GM12878 (cell line): ENCODE results near the gene RARRES1. TPM values are rescaled to one million over a fixed set of nuclear protein-coding genes. Genes with fewer than 3 reads are reported as not detected.

Source experiments
- ATAC-seq: fragments of 200-7000 bp; cut with Tn5 transposase; 3 replicates; pipeline ENCODE4 v1.9.1; 2020; ENCODE audit warnings: mild to moderate bottlenecking, moderate library complexity
- BruUV-seq: library from RNA; stranded (reverse); fragments of 400-500 nt; replicated peaks from 2 replicates; lab custom pipeline; 2021; lab: Mats Ljungman, UMichigan
- CTCF ChIA-PET: fragments of 300-600 bp; sonication (Branson Sonifier 250); formaldehyde crosslinking; extraction: SDS; loops from one replicate; lab custom pipeline; 2021; ENCODE audit warnings: inconsistent platforms; lab: Yijun Ruan, JAX
- POLR2A ChIA-PET: fragments of 350-600 bp; formaldehyde crosslinking; extraction: SDS; loops from one replicate; lab custom pipeline; 2021; ENCODE audit warnings: inconsistent platforms; lab: Charles Lee
- RAD21 ChIA-PET: fragments of 300-600 bp; sonication (Branson Sonifier 250); formaldehyde crosslinking; loops from one replicate; lab custom pipeline; 2023; ENCODE audit warnings: antibody characterized with exemption; ENCODE audit not compliant: unreplicated experiment; lab: Charles Lee
- SMC1A ChIA-PET: fragments of 300-600 bp; sonication (Branson Sonifier 250); formaldehyde crosslinking; loops from one replicate; lab custom pipeline; 2023; ENCODE audit not compliant: unreplicated experiment, uncharacterized antibody; lab: Charles Lee
- DNase-seq: peaks from one replicate; pipeline ENCODE4 v3.0.0-alpha.2; 2011; ENCODE audit warnings: low read depth, low spot score
- FAIRE-seq: peaks from 3 replicates; lab custom pipeline; 2011; peaks lifted over from hg19 to GRCh38; lab: Jason Lieb, UNC
- H2AFZ ChIP-seq: 2 replicates; pipeline ENCODE4 v1.6.0; 2011; ENCODE audit warnings: low read depth, low read length, control low read depth; ENCODE audit not compliant: control insufficient read depth
- H3K27ac ChIP-seq: 2 replicates; pipeline ENCODE4 v1.5.1; 2011; ENCODE audit warnings: control low read depth; ENCODE audit not compliant: control insufficient read depth, insufficient read depth
- H3K27me3 ChIP-seq, 2 experiments: replicated peaks in 1 of 2; 2 replicates each; pipeline versions ENCODE4 v1.6.0 to v1.6.1; 2011; ENCODE audit warnings: low read length in 1 of 2; ENCODE audit not compliant: control insufficient read depth in 2 of 2, insufficient read depth in 2 of 2
- H3K36me3 ChIP-seq, 2 experiments: 2 replicates each; pipeline ENCODE4 v1.5.1; 2011; ENCODE audit warnings: low read length in 1 of 2; ENCODE audit not compliant: control insufficient read depth in 2 of 2, insufficient read depth in 2 of 2
- H3K4me1 ChIP-seq: 2 replicates; pipeline ENCODE4 v1.6.1; 2011; ENCODE audit warnings: mild to moderate bottlenecking, low read length, moderate library complexity, mixed read lengths; ENCODE audit not compliant: control insufficient read depth, insufficient read depth
- H3K4me2 ChIP-seq: 2 replicates; pipeline ENCODE4 v1.6.0; 2011; ENCODE audit warnings: control low read depth; ENCODE audit not compliant: control insufficient read depth, insufficient read depth
- H3K4me3 ChIP-seq: fragments of 200-600 bp; sonication (generic); 2 replicates; pipeline ENCODE4 v1.5.1; 2016
- H3K79me2 ChIP-seq: 2 replicates; pipeline ENCODE4 v1.6.0; 2011; ENCODE audit warnings: low read length; ENCODE audit not compliant: control insufficient read depth, insufficient read depth
- H3K9ac ChIP-seq: 2 replicates; pipeline ENCODE4 v1.8.0; 2011; ENCODE audit warnings: low read length, control low read depth, mixed read lengths; ENCODE audit not compliant: control insufficient read depth, insufficient read depth
- H3K9me3 ChIP-seq: replicated peaks from 3 replicates; pipeline ENCODE4 v1.5.1; 2011; ENCODE audit warnings: mild to moderate bottlenecking, low read length; ENCODE audit not compliant: control insufficient read depth, insufficient read depth
- H4K20me1 ChIP-seq: 2 replicates; pipeline ENCODE4 v1.6.0; 2011; ENCODE audit not compliant: control insufficient read depth, insufficient read depth
- CBX5 ChIP-seq: sonication (generic); IDR thresholded peaks from 2 replicates; pipeline ENCODE4 v1.6.1; 2016; ENCODE audit warnings: low read depth, moderate library complexity, mild to moderate bottlenecking, inconsistent platforms
- EED ChIP-seq: sonication (generic); IDR thresholded peaks from 2 replicates; pipeline ENCODE4 v1.6.1; 2016; ENCODE audit warnings: antibody characterized with exemption, low read depth
- FOXK2 ChIP-seq: fragments of 450-650 bp; IDR thresholded peaks from 2 replicates; pipeline ENCODE4 v1.6.1; 2017; ENCODE audit warnings: mild to moderate bottlenecking, moderate library complexity
- KAT2A ChIP-seq: conservative IDR thresholded peaks from 2 replicates; pipeline ENCODE4 v1.6.1; 2011; ENCODE audit warnings: low read depth, low read length; ENCODE audit not compliant: control insufficient read depth
- MTA2 ChIP-seq: fragments of 450-650 bp; IDR thresholded peaks from 2 replicates; pipeline ENCODE4 v1.6.1; 2016; ENCODE audit warnings: low read depth, mild to moderate bottlenecking, moderate library complexity
- MYB ChIP-seq: fragments of 150-350 bp; IDR thresholded peaks from 2 replicates; pipeline ENCODE4 v1.6.1; 2014; ENCODE audit warnings: mild to moderate bottlenecking, low read depth, low read length, borderline replicate concordance
- NRF1 ChIP-seq: conservative IDR thresholded peaks from 2 replicates; pipeline ENCODE4 v1.6.1; 2011; ENCODE audit warnings: mild to moderate bottlenecking, low read depth, low read length, improper control_type of control experiment
- POLR2A ChIP-seq: IDR thresholded peaks from 2 replicates; pipeline ENCODE4 v1.6.1; 2011; ENCODE audit warnings: low read depth, mild to moderate bottlenecking, low read length
- RBBP5 ChIP-seq: fragments of 200-600 bp; sonication (generic); conservative IDR thresholded peaks from 2 replicates; pipeline ENCODE4 v1.6.1; 2016
- RELA ChIP-seq: fragments of 450-650 bp; IDR thresholded peaks from 2 replicates; pipeline ENCODE4 v1.8.0; 2014; ENCODE audit warnings: borderline replicate concordance; ENCODE audit not compliant: partially characterized antibody
- TCF12 ChIP-seq: IDR thresholded peaks from 2 replicates; pipeline ENCODE4 v1.6.1; 2011; ENCODE audit warnings: low read depth, mild to moderate bottlenecking, low read length
- USF1 ChIP-seq: IDR thresholded peaks from 2 replicates; pipeline ENCODE4 v1.6.1; 2011; ENCODE audit warnings: borderline replicate concordance, low read depth, mild to moderate bottlenecking, moderate library complexity, mixed read lengths, low read length; ENCODE audit not compliant: insufficient read depth; ENCODE audit errors: extremely low read length
- ZZZ3 ChIP-seq: IDR thresholded peaks from 2 replicates; pipeline ENCODE4 v1.6.1; 2011; ENCODE audit warnings: low read depth; ENCODE audit not compliant: control insufficient read depth, insufficient read length
- WGBS: methylation state at CpG from one replicate; pipeline ENCODE4 v1.1.6; 2016; ENCODE audit warnings: low lambda C conversion rate; ENCODE audit not compliant: insufficient replicate concordance, insufficient coverage; ENCODE audit errors: missing lambda C conversion rate; 5-methylcytosine and 5-hydroxymethylcytosine counted together
- in situ Hi-C: fragments of 300-500 bp; cut with MboI; formaldehyde crosslinking; loops from 9 replicates; pipeline ENCODE4 v1.14.3; 2018; ENCODE audit warnings: mixed read lengths
- intact Hi-C: fragments of 100-400 bp; cut with micrococcal nuclease; formaldehyde crosslinking; loops from one replicate; pipeline ENCODE4 v1.14.2; 2022; ENCODE audit not compliant: unreplicated experiment
- polyA plus RNA-seq, 11 experiments: library from polyadenylated mRNA; depleted of rRNA in 4 of 11; unstranded in 6 of 11; stranded (reverse) in 5 of 11; fragments of >200 nt; fragmentation: Nextera tagmentation in 4 of 11; fragmentation: Illumina TruSeq in 1 of 11; extraction: Ambion mirVana in 4 of 11; extraction: Trizol in 1 of 11; gene quantifications; 1 replicate in 1 of 11; 2 replicates in 10 of 11; pipeline versions ENCODE4 v1.2.1 to v1.2.3, GENCODE V29; 2011 to 2016; ENCODE audit warnings: inconsistent platforms in 2 of 11, missing spikeins in 2 of 11, low read depth in 1 of 11
- total RNA-seq, 4 experiments: library from RNA; depleted of rRNA in 3 of 4; stranded (reverse); fragments of >200 nt in 3 of 4; fragmentation: Illumina TruSeq in 1 of 4; extraction: Trizol in 1 of 4; gene quantifications; 2 replicates each; pipeline versions ENCODE4 v1.2.1 to v1.2.3, GENCODE V29; 2013 to 2021

The RARRES1 gene
- total and polyA plus RNA-seq, 10 of the 15 experiments (the other 5 are each of a cell fraction or from before 2014, with no cell fraction given), result 0.02 to 0.83 (median 0.63) TPM; not detected in 7

GRCh38 chr3:158668506-158668905 is 63.8 kb downstream of the RARRES1 start:
- intact Hi-C loops, result no loop called here
- CTCF ChIA-PET, result interaction anchor here (1.5 to 5.9 kb wide), 2 partner anchors 9 to 24 kb away, joined by 6 to 60 read pairs; partner anchors contain the start of gene GFM1
- FAIRE-seq, result no peak
- Histone ChIP-seq H3K79me2 (peaks cover 4% of the 10 kb centered on the region), H3K4me3 (no peak overlapping the region), H3K9me3 (no peaks in the 10 kb centered on the region), H3K27me3 (no peaks in the 10 kb centered on the region), H4K20me1 (no peaks in the 10 kb centered on the region), H3K4me1 (peaks cover 4% of the 10 kb centered on the region; the same call in 1 of the 2 replicates), H3K4me2 (no peak overlapping the region), H3K36me3 (peaks cover 0 to 16% of the 10 kb centered on the region in 2 experiments), H3K9ac (no peak overlapping the region), H2AFZ (no peak overlapping the region), H3K27ac (no peak overlapping the region)
- 100% methylated on average over 2 of the region's 2 CpGs for WGBS
- SMC1A ChIA-PET, result interaction anchor here (0.8 to 0.9 kb wide), 2 partner anchors 8 to 26 kb away, joined by 3 read pairs; no protein-coding TSS in a partner anchor
- no peak for DNase-seq
- ATAC-seq, result no peak
- RAD21 ChIA-PET, result no interaction called here
- POLR2A ChIA-PET, result no interaction called here
- no TSS peak for BruUV-seq
- TF ChIP-seq USF1, result no peak
- TF ChIP-seq EED, result no peak
- no peak for TF ChIP-seq MYB
- no peak for TF ChIP-seq TCF12
- no peak for TF ChIP-seq FOXK2
- no peak for TF ChIP-seq RELA
- TF ChIP-seq CBX5, result no peak
- no peak for TF ChIP-seq KAT2A
- no peak for TF ChIP-seq MTA2
- no peak for TF ChIP-seq NRF1
- TF ChIP-seq POLR2A, result no peak
- TF ChIP-seq ZZZ3, result no peak
- no peak for TF ChIP-seq RBBP5
- in situ Hi-C loops, result no loop called here
